Esophagus squamous epithelium (tissue), 5 donors: ENCODE results near the gene CASK. TPM values are rescaled to one million over a fixed set of nuclear protein-coding genes. Genes with fewer than 3 reads are reported as not detected.

Experiments
- DNase-seq: peaks from one replicate; lab custom pipeline; 2025; lab: John Stamatoyannopoulos, UW
- H3K27ac ChIP-seq, 4 donors: fragments of 200-600 bp; sonication (generic); one replicate each; pipeline ENCODE4 v1.5.1; 2016 to 2019; ENCODE audit warnings: mild to moderate bottlenecking in 1 of 4
- H3K27me3 ChIP-seq, 4 donors: fragments of 200-600 bp; sonication (generic); 1 replicate in 3 of 4; 2 replicates in 1 of 4; pipeline versions ENCODE4 v1.5.1 to v1.6.0; 2017 to 2021; ENCODE audit warnings: antibody characterized with exemption in 1 of 4
- H3K36me3 ChIP-seq, 3 donors: fragments of 200-600 bp; sonication (generic); one replicate each; pipeline ENCODE4 v1.5.1; 2016 to 2019
- H3K4me1 ChIP-seq, 3 donors: fragments of 200-600 bp; sonication (generic); one replicate each; pipeline ENCODE4 v1.5.1; 2017 to 2019
- H3K4me3 ChIP-seq, 4 donors: fragments of 200-600 bp; sonication (generic); 1 replicate in 3 of 4; 2 replicates in 1 of 4; pipeline ENCODE4 v1.5.1; 2016 to 2019; ENCODE audit warnings: mild to moderate bottlenecking in 2 of 4, moderate library complexity in 1 of 4
- H3K9me3 ChIP-seq, 3 donors: fragments of 200-600 bp; sonication (generic); one replicate each; pipeline ENCODE4 v1.5.1; 2016 to 2019
- POLR2A ChIP-seq, 4 donors: fragments of 450-650 bp; IDR thresholded peaks; one replicate each; pipeline ENCODE4 v1.6.1; 2017; ENCODE audit warnings: antibody characterized with exemption in 4 of 4, mild to moderate bottlenecking in 4 of 4, moderate library complexity in 3 of 4
- WGBS, 2 donors: methylation state at CpG; one replicate each; pipeline ENCODE4 v1.1.5; 2018; 5-methylcytosine and 5-hydroxymethylcytosine counted together
- intact Hi-C: fragments of 100-400 bp; cut with DNase I; formaldehyde crosslinking; loops from one replicate; pipeline ENCODE4 v1.15.0; 2022
- total RNA-seq, 4 donors: library from RNA; depleted of rRNA; stranded (reverse); fragments of >200 nt; gene quantifications; one replicate each; pipeline ENCODE4 v1.1.0, GENCODE V29; 2016
- TF ChIP-seq, protein P1 (sequence below), 6 experiments: fragments of 450-650 bp in 4 of 6; fragments of 200-600 bp in 2 of 6; sonication (generic) in 2 of 6; IDR thresholded peaks; one replicate each; pipeline ENCODE4 v1.5.1; 2016 to 2019; ENCODE audit warnings: antibody characterized with exemption in 6 of 6, mild to moderate bottlenecking in 4 of 6, moderate library complexity in 4 of 6
- donor health status: DM: yes; HTN: yes; CAD: no.

CASK gene
- total RNA-seq, 4 donors from 2014 or later, result 32.3 to 57.4 (median 36.0) TPM

DNA sequence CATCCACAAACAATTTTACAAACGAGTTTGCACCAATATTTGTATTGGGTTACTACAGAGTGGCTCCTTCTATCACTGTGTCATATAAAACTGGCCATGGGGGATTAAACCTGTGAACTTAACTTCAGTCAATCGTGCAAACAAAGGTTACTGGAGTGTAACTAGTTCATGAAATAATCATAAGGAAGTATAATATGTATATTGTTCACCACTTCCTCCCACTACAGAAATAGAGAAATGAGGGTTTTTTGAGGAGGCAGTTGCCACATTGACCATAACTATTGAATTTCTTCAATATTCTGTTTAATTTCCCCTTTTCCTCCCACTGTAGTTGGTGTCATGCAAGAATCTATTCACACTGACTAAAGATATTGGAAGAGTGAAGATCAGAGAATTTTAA is 199.5 kb downstream of the CASK start, which contains the start of gene GPR82:
Gene GPR82, plus strand, starts transcription at position 356 of the 400 bp plus-strand sequence. CDS start 2,846 bp downstream, outside the sequence.
- no peak within 1 kb of the TSS for H3K4me3 ChIP-seq
- WGBS, 2 donors, result 35 to 64% methylated on average over 2 of the region's 2 CpGs
- H3K27ac ChIP-seq, result peak within 1 kb of the TSS in 2 of 4 donors; percentile 9 to 10

DNA sequence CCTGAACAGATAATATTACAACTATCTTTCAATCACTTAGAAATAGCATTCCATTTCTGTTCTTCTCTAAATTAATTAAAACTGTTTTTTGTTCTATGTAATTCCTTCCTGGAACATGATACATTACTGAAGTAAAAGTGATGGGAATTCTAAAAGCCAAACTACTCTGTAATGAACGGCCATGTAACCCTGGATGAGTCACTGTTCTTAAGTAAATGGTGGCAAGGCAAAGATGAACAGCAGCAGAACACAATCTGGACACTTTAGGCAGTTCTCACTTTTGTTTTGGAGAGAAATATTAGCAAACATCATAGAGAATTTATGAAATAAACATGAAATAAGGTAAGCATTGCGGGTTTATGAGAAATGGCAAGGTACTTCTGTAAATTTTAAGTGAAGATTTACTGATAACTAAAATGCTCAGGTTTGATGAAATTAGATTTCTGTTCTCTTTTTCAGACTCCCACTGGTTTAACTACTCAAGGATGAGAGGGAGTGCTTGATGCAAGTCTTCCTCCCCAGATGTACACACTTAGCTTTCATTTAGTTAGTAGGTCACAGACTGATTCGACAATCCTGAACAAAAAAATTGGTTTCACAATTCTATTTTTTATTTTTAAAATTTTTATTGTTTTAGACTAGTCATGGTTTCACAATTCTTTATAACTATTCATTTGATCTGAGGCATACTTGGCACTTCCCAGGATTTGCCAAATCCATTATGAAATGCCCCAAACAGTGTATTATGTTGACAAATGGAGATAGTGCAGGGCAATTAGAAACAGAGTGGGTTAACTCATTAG is 200.3 kb downstream of the CASK start:
- peaks cover 0 to 11% (median 0%) of the 10 kb centered on the region in 3 donors for H3K36me3 ChIP-seq
- H3K4me1 ChIP-seq, result no peaks in the 10 kb centered on the region
- no peaks in the 10 kb centered on the region for H3K27me3 ChIP-seq
- DNase-seq, result no peak
- no peak for TF ChIP-seq POLR2A (IDR thresholded peaks at IDR 0.05)
- TF ChIP-seq, protein P1, sequence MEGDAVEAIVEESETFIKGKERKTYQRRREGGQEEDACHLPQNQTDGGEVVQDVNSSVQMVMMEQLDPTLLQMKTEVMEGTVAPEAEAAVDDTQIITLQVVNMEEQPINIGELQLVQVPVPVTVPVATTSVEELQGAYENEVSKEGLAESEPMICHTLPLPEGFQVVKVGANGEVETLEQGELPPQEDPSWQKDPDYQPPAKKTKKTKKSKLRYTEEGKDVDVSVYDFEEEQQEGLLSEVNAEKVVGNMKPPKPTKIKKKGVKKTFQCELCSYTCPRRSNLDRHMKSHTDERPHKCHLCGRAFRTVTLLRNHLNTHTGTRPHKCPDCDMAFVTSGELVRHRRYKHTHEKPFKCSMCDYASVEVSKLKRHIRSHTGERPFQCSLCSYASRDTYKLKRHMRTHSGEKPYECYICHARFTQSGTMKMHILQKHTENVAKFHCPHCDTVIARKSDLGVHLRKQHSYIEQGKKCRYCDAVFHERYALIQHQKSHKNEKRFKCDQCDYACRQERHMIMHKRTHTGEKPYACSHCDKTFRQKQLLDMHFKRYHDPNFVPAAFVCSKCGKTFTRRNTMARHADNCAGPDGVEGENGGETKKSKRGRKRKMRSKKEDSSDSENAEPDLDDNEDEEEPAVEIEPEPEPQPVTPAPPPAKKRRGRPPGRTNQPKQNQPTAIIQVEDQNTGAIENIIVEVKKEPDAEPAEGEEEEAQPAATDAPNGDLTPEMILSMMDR (IDR thresholded peaks at IDR 0.05), result no peak
- H3K9me3 ChIP-seq, result peaks cover 0 to 14% (median 0%) of the 10 kb centered on the region in 3 donors
- intact Hi-C loops, result no loop called here
- peak overlapping the region in 1 of 4 donors; percentile 10 for H3K27ac ChIP-seq
- 53 to 58% methylated on average over 3 of the region's 3 CpGs for WGBS, 2 donors
- H3K4me3 ChIP-seq, result no peak overlapping the region

More for the DNA sequence above, 199.5 kb downstream of the CASK start, which contains the start of gene GPR82:
- DNase-seq, result no peak
- peaks cover 0 to 7% (median 0%) of the 10 kb centered on the region in 3 donors for H3K9me3 ChIP-seq
- no peak for TF ChIP-seq POLR2A (IDR thresholded peaks at IDR 0.05)
- TF ChIP-seq, protein P1 (IDR thresholded peaks at IDR 0.05), result no peak
- no peaks in the 10 kb centered on the region for H3K4me1 ChIP-seq
- intact Hi-C loops, result no loop called here
- H3K36me3 ChIP-seq, result peaks cover 0 to 7% (median 0%) of the 10 kb centered on the region in 3 donors
- H3K27me3 ChIP-seq, result no peaks in the 10 kb centered on the region

DNA sequence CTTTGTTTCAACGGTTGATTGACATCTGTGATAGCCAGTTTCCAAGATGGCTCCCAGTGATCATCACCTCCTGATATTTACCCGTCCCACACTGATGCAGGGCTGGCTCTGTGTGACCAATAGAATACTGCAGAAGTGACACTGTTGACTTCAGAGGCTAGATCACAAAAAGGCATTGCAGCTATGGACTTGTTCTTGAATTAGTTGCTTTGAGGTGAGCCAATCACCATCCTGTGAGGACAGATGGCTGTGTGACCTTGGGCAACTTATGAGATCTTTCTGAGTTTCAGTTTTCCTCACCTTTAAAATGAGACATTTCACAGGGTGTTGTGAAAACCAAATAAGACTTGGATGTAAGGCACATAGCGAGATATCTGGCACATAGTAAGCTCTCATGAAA is 201.1 kb downstream of the CASK start:
- DNase-seq, result no peak
- WGBS, 2 donors, result 79 to 86% methylated on average over 1 to 3 of the region's 3 CpGs
- TF ChIP-seq, protein P1 (IDR thresholded peaks at IDR 0.05), result no peak
- no peak for TF ChIP-seq POLR2A (IDR thresholded peaks at IDR 0.05)
- Histone ChIP-seq H3K36me3 (peaks cover 0 to 11% (median 0%) of the 10 kb centered on the region in 3 donors), H3K27ac (no peak overlapping the region), H3K4me1 (no peaks in the 10 kb centered on the region), H3K9me3 (peaks cover 0 to 21% (median 0%) of the 10 kb centered on the region in 3 donors), H3K4me3 (no peak overlapping the region), H3K27me3 (no peaks in the 10 kb centered on the region)
- intact Hi-C loops, result no loop called here

DNA sequence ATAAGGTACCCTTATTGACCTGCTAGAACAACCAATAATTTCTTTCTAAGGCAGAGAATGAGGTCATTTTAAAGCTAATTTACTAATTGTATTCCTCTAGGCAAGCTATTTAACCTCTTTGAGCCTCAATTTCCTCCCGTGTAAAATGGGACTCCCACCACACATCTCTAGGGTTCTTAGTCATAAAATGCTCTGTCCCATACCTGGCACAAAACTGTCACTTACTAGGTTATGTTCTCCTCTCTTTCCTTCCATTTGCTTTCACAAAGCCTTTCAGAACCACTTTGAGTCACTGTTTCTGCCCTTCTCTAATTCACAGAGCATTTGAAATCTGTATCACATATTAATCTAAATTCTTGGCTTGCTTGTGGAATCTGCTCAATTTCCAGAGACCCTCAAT is 201.8 kb downstream of the CASK start:
- no peak overlapping the region for H3K4me3 ChIP-seq
- no peaks in the 10 kb centered on the region for H3K4me1 ChIP-seq
- intact Hi-C loops, result no loop called here
- WGBS, 2 donors, result 47 to 79% methylated on average over 1 of the region's 1 CpG
- no peak overlapping the region for H3K27ac ChIP-seq
- DNase-seq, result no peak
- H3K27me3 ChIP-seq, result no peaks in the 10 kb centered on the region
- TF ChIP-seq, protein P1 (IDR thresholded peaks at IDR 0.05), result no peak
- TF ChIP-seq POLR2A (IDR thresholded peaks at IDR 0.05), result no peak
- H3K36me3 ChIP-seq, result peaks cover 0 to 11% (median 0%) of the 10 kb centered on the region in 3 donors
- H3K9me3 ChIP-seq, result peaks cover 0 to 22% (median 0%) of the 10 kb centered on the region in 3 donors
